IMR-90 (cell line): ENCODE measurements around the gene CPNE4. TPM values are rescaled to one million over a fixed set of nuclear protein-coding genes. Genes with fewer than 3 reads are reported as not detected.

Experiments used
- ATAC-seq: fragments of 200-7000 bp; cut with Tn5 transposase; 2 replicates; pipeline ENCODE4 v1.9.1; 2020; ENCODE audit warnings: low read depth, mild to moderate bottlenecking, moderate library complexity
- BruUV-seq: library from RNA; stranded (reverse); fragments of 400-500 nt; replicated peaks from 2 replicates; lab custom pipeline; 2021; lab: Mats Ljungman, UMichigan
- CTCF ChIA-PET: fragments of 300-600 bp; formaldehyde crosslinking; extraction: SDS; loops from one replicate; lab custom pipeline; 2021; ENCODE audit warnings: antibody characterized with exemption; lab: Yijun Ruan, JAX
- POLR2A ChIA-PET: fragments of 300-600 bp; sonication (Branson Sonifier 250); formaldehyde crosslinking; loops from one replicate; lab custom pipeline; 2022; ENCODE audit warnings: antibody characterized with exemption; ENCODE audit not compliant: unreplicated experiment; lab: Charles Lee
- DNase-seq: peaks from one replicate; pipeline ENCODE4 v3.0.0; 2013
- H2AFZ ChIP-seq: replicated peaks from 2 replicates; pipeline ENCODE3; 2013; ENCODE audit warnings: low read length, mild to moderate bottlenecking; ENCODE audit not compliant: poor library complexity
- H2AK5ac ChIP-seq: 2 replicates; pipeline ENCODE4 v1.6.1; 2013; ENCODE audit warnings: low read depth, low read length, inconsistent platforms
- H2AK9ac ChIP-seq: replicated peaks from 2 replicates; pipeline ENCODE3; 2013; ENCODE audit warnings: mild to moderate bottlenecking, low read depth, low read length, moderate library complexity; ENCODE audit not compliant: poor library complexity
- H2BK120ac ChIP-seq: 2 replicates; pipeline ENCODE4 v1.6.1; 2013; ENCODE audit warnings: low read depth, low read length, inconsistent platforms
- H2BK15ac ChIP-seq: 3 replicates; pipeline ENCODE4 v1.6.1; 2013; ENCODE audit warnings: low read depth, low read length, inconsistent platforms
- H2BK20ac ChIP-seq: 2 replicates; pipeline ENCODE4 v1.6.1; 2013; ENCODE audit warnings: low read depth, mild to moderate bottlenecking, inconsistent platforms, low read length, moderate library complexity
- H2BK5ac ChIP-seq: 2 replicates; pipeline ENCODE4 v1.6.1; 2013; ENCODE audit warnings: mild to moderate bottlenecking, low read depth, low read length, inconsistent platforms; ENCODE audit not compliant: poor library complexity, severe bottlenecking
- H3K14ac ChIP-seq: replicated peaks from 2 replicates; pipeline ENCODE4 v1.6.1; 2013; ENCODE audit warnings: low read depth, low read length, inconsistent platforms
- H3K18ac ChIP-seq: 2 replicates; pipeline ENCODE4 v1.6.1; 2013; ENCODE audit warnings: low read depth, low read length, control low read depth
- H3K23ac ChIP-seq: 2 replicates; pipeline ENCODE4 v1.6.1; 2013; ENCODE audit warnings: low read depth, low read length, inconsistent platforms
- H3K27ac ChIP-seq: 2 replicates; pipeline ENCODE4 v1.5.1; 2013; ENCODE audit warnings: mild to moderate bottlenecking, control low read depth, low read length; ENCODE audit not compliant: insufficient read depth
- H3K27me3 ChIP-seq: 2 replicates; pipeline ENCODE4 v1.6.1; 2013; ENCODE audit warnings: low read length; ENCODE audit not compliant: control insufficient read depth, insufficient read depth
- H3K36me3 ChIP-seq: 2 replicates; pipeline ENCODE4 v1.6.1; 2013; ENCODE audit warnings: low read length, mixed read lengths; ENCODE audit not compliant: control insufficient read depth, insufficient read depth
- H3K4ac ChIP-seq: 2 replicates; pipeline ENCODE4 v1.6.1; 2013; ENCODE audit warnings: low read depth, low read length, inconsistent platforms
- H3K4me1 ChIP-seq: 2 replicates; pipeline ENCODE4 v1.6.1; 2013; ENCODE audit warnings: low read length, mixed read lengths; ENCODE audit not compliant: control insufficient read depth, insufficient read depth
- H3K4me2 ChIP-seq: 2 replicates; pipeline ENCODE4 v1.6.1; 2013; ENCODE audit warnings: low read depth, mild to moderate bottlenecking, control low read depth, low read length, moderate library complexity
- H3K4me3 ChIP-seq: 2 replicates; pipeline ENCODE4 v1.5.1; 2013; ENCODE audit warnings: low read depth, mild to moderate bottlenecking, control low read depth, low read length, moderate library complexity; ENCODE audit not compliant: insufficient read depth
- H3K56ac ChIP-seq: 2 replicates; pipeline ENCODE4 v1.6.1; 2013; ENCODE audit warnings: low read length, inconsistent platforms; ENCODE audit not compliant: insufficient read depth; ENCODE audit errors: extremely low read depth
- H3K79me1 ChIP-seq, 2 experiments: 2 replicates each; pipeline ENCODE4 v1.6.1; 2013; ENCODE audit warnings: low read length in 2 of 2, inconsistent platforms in 1 of 2, low read depth in 1 of 2
- H3K9ac ChIP-seq: 2 replicates; pipeline ENCODE4 v1.6.1; 2013; ENCODE audit warnings: low read depth, low read length, control low read depth
- H3K9me1 ChIP-seq: 2 replicates; pipeline ENCODE4 v1.6.1; 2013; ENCODE audit warnings: low read length, inconsistent platforms; ENCODE audit not compliant: insufficient read depth
- H3K9me3 ChIP-seq: 2 replicates; pipeline ENCODE4 v1.6.1; 2013; ENCODE audit warnings: low read length; ENCODE audit not compliant: control insufficient read depth, insufficient read depth
- H4K20me1 ChIP-seq: 2 replicates; pipeline ENCODE4 v1.6.1; 2013; ENCODE audit warnings: low read length, inconsistent platforms; ENCODE audit not compliant: insufficient read depth
- H4K5ac ChIP-seq: 2 replicates; pipeline ENCODE4 v1.6.1; 2013; ENCODE audit warnings: mild to moderate bottlenecking, low read depth, low read length, control low read depth
- H4K8ac ChIP-seq, 2 experiments: 2 replicates each; pipeline ENCODE4 v1.6.1; 2013; ENCODE audit warnings: low read depth in 2 of 2, low read length in 2 of 2, control low read depth in 1 of 2, inconsistent platforms in 1 of 2
- H4K91ac ChIP-seq: 2 replicates; pipeline ENCODE4 v1.6.1; 2013; ENCODE audit warnings: low read depth, low read length, inconsistent platforms; ENCODE audit not compliant: insufficient read depth
- RFX5 ChIP-seq: IDR thresholded peaks from 2 replicates; pipeline ENCODE4 v1.8.0; 2012; ENCODE audit warnings: low read depth, mild to moderate bottlenecking, low read length, moderate library complexity
- dilution Hi-C: fragments of 300-500 bp; cut with HindIII; formaldehyde crosslinking; loops from one replicate; pipeline ENCODE4 v1.14.3; 2018; ENCODE audit warnings: low sequenced_read_pairs; ENCODE audit not compliant: unreplicated experiment
- in situ Hi-C: fragments of 300-500 bp; cut with MboI; formaldehyde crosslinking; loops from 3 replicates; pipeline ENCODE4 v1.14.3; 2019; ENCODE audit warnings: low sequenced_read_pairs, inconsistent platforms, mixed read lengths
- intact Hi-C: fragments of 100-400 bp; cut with micrococcal nuclease; formaldehyde crosslinking; loops from 2 replicates; pipeline ENCODE4 v1.10.0; 2022
- polyA plus RNA-seq, 3 experiments: library from polyadenylated mRNA; depleted of rRNA; stranded (reverse); fragments of >200 nt; gene quantifications; 2 replicates each; pipeline ENCODE4 v1.2.3, GENCODE V29; 2012; ENCODE audit warnings: low replicate concordance in 1 of 3
- total RNA-seq: library from RNA; depleted of rRNA; stranded (reverse); fragments of >200 nt; gene quantifications from 2 replicates; pipeline ENCODE4 v1.2.3, GENCODE V29; 2012

CPNE4 gene
- total and polyA plus RNA-seq, 2 of the 4 experiments (the other 2 are of a cell fraction) = not detected

- no peak for TF ChIP-seq RFX5
- Histone ChIP-seq H3K14ac (no peak overlapping the region), H3K4me2 (no peak overlapping the region), H3K27ac (no peak overlapping the region), H3K18ac (no peak overlapping the region), H3K9me1 (no peaks in the 10 kb centered on the region), H2AK9ac (no peak overlapping the region), H2BK20ac (no peak overlapping the region), H2AFZ (no peak overlapping the region), H3K56ac (no peak overlapping the region), H3K4me1 (no peaks in the 10 kb centered on the region), H4K8ac (no peak overlapping the region), H3K79me1 (no peaks in the 10 kb centered on the region), H3K4me3 (no peak overlapping the region), H2AK5ac (no peak overlapping the region), H2BK5ac (no peak overlapping the region), H3K27me3 (no peaks in the 10 kb centered on the region; the same call in 1 of the 2 replicates), H2BK15ac (no peak overlapping the region), H3K4ac (no peak overlapping the region), H4K5ac (no peak overlapping the region), H3K9ac (no peak overlapping the region), H3K9me3 (no peaks in the 10 kb centered on the region), H3K36me3 (no peaks in the 10 kb centered on the region), H4K91ac (no peak overlapping the region), H4K20me1 (no peaks in the 10 kb centered on the region), H2BK120ac (no peak overlapping the region), H3K23ac (no peak overlapping the region)
- intact Hi-C loops = no loop called here
- CTCF ChIA-PET = no interaction called here
- ATAC-seq (no peak), DNase-seq (no peak)
- POLR2A ChIA-PET = no interaction called here
- no TSS peak for BruUV-seq
- in situ Hi-C loops = no loop called here
- dilution Hi-C loops = no loop called here
These were observed 502.2 kb downstream of the CPNE4 start for GRCh38 chr3:131532645-131533044.
